Suprapubic skin (tissue), 3 donors: ENCODE results near the gene PTBP1.

Source experiments
- EP300 ChIP-seq: sonication (generic); formaldehyde crosslinking; IDR thresholded peaks from one replicate; pipeline ENCODE4 v1.6.1; 2017; ENCODE audit warnings: antibody characterized with exemption
- POLR2A ChIP-seq, 2 donors: fragments of 450-650 bp; IDR thresholded peaks; one replicate each; pipeline ENCODE4 v1.6.1; 2017; ENCODE audit warnings: antibody characterized with exemption in 2 of 2, mild to moderate bottlenecking in 2 of 2, moderate library complexity in 2 of 2
- TF ChIP-seq, protein P1 (sequence below), 2 donors: fragments of 200-600 bp in 1 of 2; fragments of 450-650 bp in 1 of 2; sonication (generic) in 1 of 2; IDR thresholded peaks; one replicate each; pipeline ENCODE4 v1.5.1; 2016 to 2019; ENCODE audit warnings: antibody characterized with exemption in 2 of 2, mild to moderate bottlenecking in 1 of 2, moderate library complexity in 1 of 2

DNA sequence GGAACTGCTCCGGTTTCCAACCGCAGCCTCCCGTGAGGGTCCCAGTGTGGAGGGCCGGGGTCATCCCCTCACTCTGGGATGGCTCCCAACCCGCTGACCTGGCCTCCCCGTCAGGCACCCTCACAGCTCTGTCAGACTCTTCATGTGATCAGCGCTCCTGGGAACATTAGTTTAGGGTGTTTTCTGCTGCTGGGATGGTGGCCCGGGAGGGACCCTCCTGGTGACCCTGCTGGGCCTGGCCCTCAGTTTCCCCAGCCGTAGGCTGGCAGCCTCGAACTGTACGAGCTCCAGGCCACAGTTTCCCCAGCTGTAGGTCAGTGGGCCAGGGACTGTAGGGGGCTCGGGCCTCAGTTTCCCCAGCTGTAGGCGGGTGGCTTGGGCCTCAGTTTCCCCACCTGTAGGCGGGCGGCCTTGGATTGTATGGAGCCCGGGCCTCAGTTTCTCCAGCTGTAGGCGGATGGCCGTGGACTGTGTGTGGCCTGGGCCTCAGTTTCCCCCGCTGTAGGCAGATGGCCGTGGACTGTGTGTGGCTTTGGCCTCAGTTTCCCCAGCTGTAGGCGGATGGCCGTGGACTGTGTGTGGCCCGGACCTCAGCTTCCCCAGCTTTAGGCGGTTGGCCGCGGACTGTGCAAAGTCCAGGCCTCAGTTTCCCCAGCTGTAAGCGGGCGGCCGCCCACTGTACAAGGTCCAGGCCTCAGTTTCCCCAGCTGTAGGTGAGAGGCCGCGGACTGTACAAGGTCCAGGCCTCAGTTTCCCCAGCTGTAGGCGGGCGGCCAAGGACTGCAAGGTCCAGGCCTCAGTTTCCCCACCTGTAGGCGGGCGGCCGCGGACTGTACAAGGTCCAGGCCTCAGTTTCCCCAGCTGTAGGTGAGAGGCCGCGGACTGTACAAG is 1.3 kb upstream of the PTBP1 start:
- no peak for TF ChIP-seq EP300
- no peak for TF ChIP-seq POLR2A (IDR thresholded peaks at IDR 0.05)
- TF ChIP-seq, protein P1, sequence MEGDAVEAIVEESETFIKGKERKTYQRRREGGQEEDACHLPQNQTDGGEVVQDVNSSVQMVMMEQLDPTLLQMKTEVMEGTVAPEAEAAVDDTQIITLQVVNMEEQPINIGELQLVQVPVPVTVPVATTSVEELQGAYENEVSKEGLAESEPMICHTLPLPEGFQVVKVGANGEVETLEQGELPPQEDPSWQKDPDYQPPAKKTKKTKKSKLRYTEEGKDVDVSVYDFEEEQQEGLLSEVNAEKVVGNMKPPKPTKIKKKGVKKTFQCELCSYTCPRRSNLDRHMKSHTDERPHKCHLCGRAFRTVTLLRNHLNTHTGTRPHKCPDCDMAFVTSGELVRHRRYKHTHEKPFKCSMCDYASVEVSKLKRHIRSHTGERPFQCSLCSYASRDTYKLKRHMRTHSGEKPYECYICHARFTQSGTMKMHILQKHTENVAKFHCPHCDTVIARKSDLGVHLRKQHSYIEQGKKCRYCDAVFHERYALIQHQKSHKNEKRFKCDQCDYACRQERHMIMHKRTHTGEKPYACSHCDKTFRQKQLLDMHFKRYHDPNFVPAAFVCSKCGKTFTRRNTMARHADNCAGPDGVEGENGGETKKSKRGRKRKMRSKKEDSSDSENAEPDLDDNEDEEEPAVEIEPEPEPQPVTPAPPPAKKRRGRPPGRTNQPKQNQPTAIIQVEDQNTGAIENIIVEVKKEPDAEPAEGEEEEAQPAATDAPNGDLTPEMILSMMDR (IDR thresholded peaks at IDR 0.05): no peak
